Colonic mucosa (tissue), 4 donors: ENCODE measurements around the gene SLC25A21. TPM values are rescaled to one million over a fixed set of nuclear protein-coding genes. Genes with fewer than 3 reads are reported as not detected.
A peak's percentile ranks its signal among the peaks of the same experiment; 100 is the strongest.

Experiments used
- DNase-seq: peaks from one replicate; pipeline ENCODE4 v3.0.0-alpha.2; 2020
- H3K27ac ChIP-seq: fragments of 200-600 bp; one replicate; pipeline ENCODE4 v1.8.0; 2021
- H3K27me3 ChIP-seq: fragments of 200-600 bp; one replicate; pipeline ENCODE4 v1.8.0; 2021
- H3K36me3 ChIP-seq: fragments of 200-600 bp; one replicate; pipeline ENCODE4 v1.8.0; 2021
- H3K4me1 ChIP-seq: fragments of 200-600 bp; one replicate; pipeline ENCODE4 v1.8.0; 2021; ENCODE audit warnings: mild to moderate bottlenecking
- H3K4me3 ChIP-seq: fragments of 200-600 bp; one replicate; pipeline ENCODE4 v1.8.0; 2021
- H3K9ac ChIP-seq, 2 donors: one replicate each; pipeline ENCODE4 v1.7.0; 2013; ENCODE audit warnings: control low read depth in 2 of 2, low read depth in 2 of 2, low read length in 2 of 2
- H3K9me3 ChIP-seq: fragments of 200-600 bp; one replicate; pipeline ENCODE4 v1.8.0; 2021
- intact Hi-C: fragments of 100-400 bp; cut with DNase I; formaldehyde crosslinking; loops from one replicate; pipeline ENCODE4 v1.14.1; 2022
- total RNA-seq, 2 donors: library from RNA; stranded (reverse); fragmentation: NEBNext Ultra II Directional in 1 of 2; extraction: Animal tissue kit (Norgen Biotek cat#: 25700) in 1 of 2; gene quantifications; one replicate each; pipeline ENCODE4 v1.2.1, GENCODE V29; 2021
- TF ChIP-seq, protein P1 (sequence below): fragments of 200-600 bp; IDR thresholded peaks from one replicate; pipeline ENCODE4 v1.8.0; 2022; ENCODE audit warnings: antibody characterized with exemption, mild to moderate bottlenecking
- donor health status: healthy.
- donor health status: DM: no; HTN: no; CAD: no.
- donor health status: DM: no; HTN: no; CAD: no.

SLC25A21 gene
- total RNA-seq, 2 donors from 2014 or later, result 0.77 to 0.82 TPM

- Histone ChIP-seq H3K9me3 (no peaks in the 10 kb centered on the region), H3K27ac (no peak overlapping the region), H3K27me3 (no peaks in the 10 kb centered on the region), H3K4me1 (peaks cover 6% of the 10 kb centered on the region), H3K4me3 (no peak overlapping the region), H3K36me3 (no peaks in the 10 kb centered on the region), H3K9ac (no peak overlapping the region)
- DNase-seq, result no peak
- intact Hi-C loops, result no loop called here
- TF ChIP-seq, protein P1, sequence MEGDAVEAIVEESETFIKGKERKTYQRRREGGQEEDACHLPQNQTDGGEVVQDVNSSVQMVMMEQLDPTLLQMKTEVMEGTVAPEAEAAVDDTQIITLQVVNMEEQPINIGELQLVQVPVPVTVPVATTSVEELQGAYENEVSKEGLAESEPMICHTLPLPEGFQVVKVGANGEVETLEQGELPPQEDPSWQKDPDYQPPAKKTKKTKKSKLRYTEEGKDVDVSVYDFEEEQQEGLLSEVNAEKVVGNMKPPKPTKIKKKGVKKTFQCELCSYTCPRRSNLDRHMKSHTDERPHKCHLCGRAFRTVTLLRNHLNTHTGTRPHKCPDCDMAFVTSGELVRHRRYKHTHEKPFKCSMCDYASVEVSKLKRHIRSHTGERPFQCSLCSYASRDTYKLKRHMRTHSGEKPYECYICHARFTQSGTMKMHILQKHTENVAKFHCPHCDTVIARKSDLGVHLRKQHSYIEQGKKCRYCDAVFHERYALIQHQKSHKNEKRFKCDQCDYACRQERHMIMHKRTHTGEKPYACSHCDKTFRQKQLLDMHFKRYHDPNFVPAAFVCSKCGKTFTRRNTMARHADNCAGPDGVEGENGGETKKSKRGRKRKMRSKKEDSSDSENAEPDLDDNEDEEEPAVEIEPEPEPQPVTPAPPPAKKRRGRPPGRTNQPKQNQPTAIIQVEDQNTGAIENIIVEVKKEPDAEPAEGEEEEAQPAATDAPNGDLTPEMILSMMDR, result no peak
Observed at GRCh38 chr14:36751920-36752319, 420.5 kb downstream of the SLC25A21 start.

- TF ChIP-seq, protein P1, result no peak
- Histone ChIP-seq H3K4me3 (no peak overlapping the region), H3K27me3 (no peaks in the 10 kb centered on the region), H3K9ac (no peak overlapping the region), H3K4me1 (peaks cover 6% of the 10 kb centered on the region), H3K27ac (peak overlapping the region; percentile 44), H3K36me3 (no peaks in the 10 kb centered on the region), H3K9me3 (no peaks in the 10 kb centered on the region)
- intact Hi-C loops, result no loop called here
- DNase-seq, result peak; percentile 43
Observed at GRCh38 chr14:36751106-36751505, 421.3 kb downstream of the SLC25A21 start.

GRCh38 chr14:36750244-36750643, 422.2 kb downstream of the SLC25A21 start:
- Histone ChIP-seq H3K4me3 (no peak overlapping the region), H3K27ac (no peak overlapping the region), H3K4me1 (peaks cover 6% of the 10 kb centered on the region), H3K27me3 (no peaks in the 10 kb centered on the region), H3K9me3 (no peaks in the 10 kb centered on the region), H3K36me3 (no peaks in the 10 kb centered on the region), H3K9ac (no peak overlapping the region)
- no peak for DNase-seq
- TF ChIP-seq, protein P1, result no peak
- intact Hi-C loops, result no loop called here

DNA sequence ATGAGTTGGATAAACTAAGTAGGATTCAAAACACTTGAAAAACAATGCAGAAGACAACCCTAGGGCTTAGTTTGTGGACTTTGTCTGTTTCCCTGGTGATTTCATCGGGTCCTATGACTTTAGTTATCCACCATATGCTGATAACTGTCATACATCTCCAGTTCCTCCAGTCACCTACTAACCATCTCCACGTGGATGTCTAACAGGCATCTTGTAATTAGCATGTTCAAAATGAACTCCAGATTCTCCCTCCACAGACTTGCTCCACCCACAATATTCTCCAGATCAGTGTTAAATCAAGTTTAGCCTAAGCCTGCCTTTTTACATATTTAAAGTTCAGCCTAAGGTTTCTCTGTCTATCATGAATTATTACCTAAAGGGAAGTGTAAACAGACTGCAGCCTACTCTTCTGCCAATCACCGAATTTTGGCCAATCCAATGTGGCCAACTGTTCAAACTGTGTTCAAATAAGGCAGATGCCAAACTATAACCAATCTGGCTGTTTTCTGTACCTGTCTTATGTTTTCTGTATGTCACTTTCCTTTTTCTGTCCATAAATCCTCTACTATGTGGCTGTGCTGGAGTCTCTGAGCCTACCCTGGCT, 423.7 kb downstream of the SLC25A21 start:
- TF ChIP-seq, protein P1, result no peak
- no peak overlapping the region for H3K9ac ChIP-seq
- DNase-seq, result no peak
- no peaks in the 10 kb centered on the region for H3K9me3 ChIP-seq
- no peaks in the 10 kb centered on the region for H3K36me3 ChIP-seq
- no peaks in the 10 kb centered on the region for H3K27me3 ChIP-seq
- no peak overlapping the region for H3K4me3 ChIP-seq
- H3K27ac ChIP-seq, result no peak overlapping the region
- H3K4me1 ChIP-seq, result peaks cover 6% of the 10 kb centered on the region
- intact Hi-C loops, result no loop called here

DNA sequence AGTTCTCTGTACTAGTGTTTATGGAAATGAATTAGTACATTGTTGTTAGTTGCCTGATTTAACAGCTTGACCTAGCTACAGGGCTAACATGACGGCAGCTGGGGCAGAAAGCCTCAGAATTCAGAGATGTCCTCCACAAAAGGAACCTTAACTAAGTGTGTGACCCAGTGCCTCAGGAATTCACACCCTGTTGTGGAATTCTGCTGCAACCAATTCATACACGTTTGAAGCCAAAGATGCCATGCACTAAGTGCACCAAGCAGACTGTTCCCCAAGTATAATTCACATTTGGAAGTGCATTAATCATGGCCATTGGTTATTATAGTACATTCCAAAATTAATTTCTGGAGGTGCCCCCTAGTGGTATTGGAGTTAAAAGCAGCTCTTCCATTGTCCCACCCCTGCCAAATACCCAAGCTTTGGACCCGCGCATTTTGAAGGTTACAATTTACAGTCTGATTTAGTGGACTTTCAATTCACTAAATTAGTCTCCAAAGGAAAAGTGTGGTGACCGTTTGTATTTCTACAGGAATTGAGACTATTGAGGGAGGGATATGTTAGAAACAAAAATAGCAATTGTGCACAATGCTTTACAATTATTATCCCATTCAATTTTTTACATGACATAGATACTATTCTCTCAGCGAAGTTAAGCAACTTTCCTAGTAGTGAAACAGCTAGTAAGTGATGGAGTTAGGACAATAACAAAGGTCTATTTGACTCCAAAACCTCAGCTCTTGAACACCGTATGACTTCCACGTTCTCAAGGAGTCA, 424.8 kb downstream of the SLC25A21 start:
- no peak for DNase-seq
- Histone ChIP-seq H3K27ac (no peak overlapping the region), H3K9me3 (no peaks in the 10 kb centered on the region)

More for the DNA sequence above, 424.8 kb downstream of the SLC25A21 start:
- Histone ChIP-seq H3K36me3 (no peaks in the 10 kb centered on the region), H3K4me3 (no peak overlapping the region), H3K9ac (no peak overlapping the region), H3K27me3 (no peaks in the 10 kb centered on the region), H3K4me1 (peaks cover 6% of the 10 kb centered on the region)
- intact Hi-C loops, result no loop called here
- TF ChIP-seq, protein P1, result peak; percentile 22
